Karpas-422 (cell line): ENCODE measurements around the gene INAFM1. TPM values are rescaled to one million over a fixed set of nuclear protein-coding genes. Genes with fewer than 3 reads are reported as not detected.

Experiments
- DNase-seq: peaks from one replicate; pipeline ENCODE4 v3.0.0-alpha.2; 2015
- H2AFZ ChIP-seq: fragments of 200-600 bp; sonication (generic); 2 replicates; pipeline ENCODE4 v1.6.1; 2014; ENCODE audit warnings: antibody characterized with exemption, low read length, mixed read lengths
- H3K27ac ChIP-seq: fragments of 200-600 bp; sonication (generic); 2 replicates; pipeline ENCODE4 v1.5.1; 2014; ENCODE audit warnings: mild to moderate bottlenecking, low read length, moderate library complexity
- H3K27me3 ChIP-seq: fragments of 200-600 bp; sonication (generic); 2 replicates; pipeline ENCODE4 v1.6.1; 2014; ENCODE audit warnings: low read length, mixed read lengths
- H3K36me3 ChIP-seq: fragments of 200-600 bp; sonication (generic); 2 replicates; pipeline ENCODE4 v1.6.1; 2014; ENCODE audit warnings: low read length, mixed read lengths; ENCODE audit not compliant: insufficient read depth
- H3K4me1 ChIP-seq: fragments of 200-600 bp; sonication (generic); 2 replicates; pipeline ENCODE4 v1.6.1; 2014; ENCODE audit warnings: mild to moderate bottlenecking, low read length, mixed read lengths
- H3K4me2 ChIP-seq: fragments of 200-600 bp; sonication (generic); 2 replicates; pipeline ENCODE4 v1.6.1; 2014; ENCODE audit warnings: low read length, low read depth, mild to moderate bottlenecking; ENCODE audit not compliant: poor library complexity, severe bottlenecking
- H3K4me3 ChIP-seq: fragments of 200-600 bp; sonication (generic); 2 replicates; pipeline ENCODE4 v1.5.1; 2014; ENCODE audit warnings: mild to moderate bottlenecking, antibody characterized with exemption, low read length, mixed read lengths
- H3K79me2 ChIP-seq: fragments of 200-600 bp; sonication (generic); 2 replicates; pipeline ENCODE4 v1.6.1; 2014; ENCODE audit warnings: mild to moderate bottlenecking, low read length, mixed read lengths
- H3K9ac ChIP-seq: fragments of 200-600 bp; sonication (generic); 2 replicates; pipeline ENCODE4 v1.6.0; 2014; ENCODE audit warnings: low read length
- H3K9me2 ChIP-seq: fragments of 200-600 bp; sonication (generic), shearing (Covaris generic); replicated peaks from 2 replicates; pipeline ENCODE4 v1.6.0; 2014; ENCODE audit warnings: mild to moderate bottlenecking, low read length, moderate library complexity; ENCODE audit not compliant: insufficient read depth
- H3K9me3 ChIP-seq: fragments of 300-700, 200-600 bp; sonication (generic); 2 replicates; pipeline ENCODE4 v1.6.1; 2014; ENCODE audit warnings: low read length, mixed read lengths
- H4K20me1 ChIP-seq: fragments of 200-600 bp; sonication (generic); 2 replicates; pipeline ENCODE4 v1.6.1; 2014; ENCODE audit warnings: mild to moderate bottlenecking, antibody characterized with exemption, low read length, low read depth; ENCODE audit not compliant: insufficient read depth
- total RNA-seq: library from RNA; depleted of rRNA; stranded (reverse); fragments of >200 nt; shearing (Covaris generic); gene quantifications from 2 replicates; pipeline ENCODE4 v1.2.3, GENCODE V29; 2014; ENCODE audit warnings: low replicate concordance

INAFM1 gene
- total RNA-seq, 1 experiment from 2014 or later: 4.6 TPM

- no peaks in the 10 kb centered on the region for H4K20me1 ChIP-seq
- no peaks in the 10 kb centered on the region for H3K27me3 ChIP-seq
- no peak overlapping the region for H3K27ac ChIP-seq
- H2AFZ ChIP-seq: peak overlapping the region; percentile 10; the same call in 1 of the 2 replicates
- no peaks in the 10 kb centered on the region for H3K9me2 ChIP-seq
- H3K4me2 ChIP-seq: peak overlapping the region; percentile 59
- no peaks in the 10 kb centered on the region for H3K79me2 ChIP-seq
- peak overlapping the region; percentile 69 for H3K9ac ChIP-seq
- no peaks in the 10 kb centered on the region for H3K9me3 ChIP-seq
- peaks cover 40% of the 10 kb centered on the region for H3K4me1 ChIP-seq
- peak overlapping the region; percentile 58 for H3K4me3 ChIP-seq
- H3K36me3 ChIP-seq: no peaks in the 10 kb centered on the region
- DNase-seq: peak; percentile 90
Measured at GRCh38 chr19:47239610-47240296, 34.9 kb upstream of the INAFM1 start.

- H2AFZ ChIP-seq: no peak overlapping the region
- H3K4me1 ChIP-seq: peaks cover 42% of the 10 kb centered on the region
- H3K4me3 ChIP-seq: peak overlapping the region; percentile 58; the same call in 1 of the 2 replicates
- no peaks in the 10 kb centered on the region for H3K27me3 ChIP-seq
- no peaks in the 10 kb centered on the region for H3K9me3 ChIP-seq
- DNase-seq: no peak
- H4K20me1 ChIP-seq: no peaks in the 10 kb centered on the region
- no peak overlapping the region for H3K27ac ChIP-seq
- peak overlapping the region; percentile 69; the same call in 1 of the 2 replicates for H3K9ac ChIP-seq
- peak overlapping the region; percentile 59 for H3K4me2 ChIP-seq
- H3K9me2 ChIP-seq: no peaks in the 10 kb centered on the region
- no peaks in the 10 kb centered on the region for H3K79me2 ChIP-seq
- no peaks in the 10 kb centered on the region for H3K36me3 ChIP-seq
Measured at GRCh38 chr19:47240556-47240955, 34.1 kb upstream of the INAFM1 start.

- Histone ChIP-seq H3K9me2 (no peaks in the 10 kb centered on the region), H3K9ac (peak overlapping the region; percentile 3; the same call in 1 of the 2 replicates), H3K4me3 (no peak overlapping the region), H3K4me2 (peak overlapping the region; percentile 59), H3K27me3 (no peaks in the 10 kb centered on the region), H2AFZ (no peak overlapping the region), H3K9me3 (no peaks in the 10 kb centered on the region), H4K20me1 (no peaks in the 10 kb centered on the region), H3K27ac (no peak overlapping the region), H3K36me3 (no peaks in the 10 kb centered on the region), H3K79me2 (no peaks in the 10 kb centered on the region), H3K4me1 (peaks cover 42% of the 10 kb centered on the region)
- DNase-seq: peak; percentile 81
Measured at GRCh38 chr19:47240996-47241918, 33.4 kb upstream of the INAFM1 start.

- H3K4me1 ChIP-seq: peaks cover 42% of the 10 kb centered on the region
- no peak overlapping the region for H3K27ac ChIP-seq
Measured at GRCh38 chr19:47241919-47242577, 32.6 kb upstream of the INAFM1 start.

GRCh38 chr19:47243364-47243775, 31.3 kb upstream of the INAFM1 start:
- H2AFZ ChIP-seq: no peak overlapping the region
- H3K4me3 ChIP-seq: peak overlapping the region; percentile 68; the same call in 1 of the 2 replicates
- no peaks in the 10 kb centered on the region for H3K36me3 ChIP-seq
- no peaks in the 10 kb centered on the region for H3K9me3 ChIP-seq
- no peaks in the 10 kb centered on the region for H4K20me1 ChIP-seq
- H3K4me2 ChIP-seq: peak overlapping the region; percentile 77
- DNase-seq: no peak
- no peaks in the 10 kb centered on the region for H3K27me3 ChIP-seq
- H3K79me2 ChIP-seq: no peaks in the 10 kb centered on the region
- H3K27ac ChIP-seq: no peak overlapping the region
- H3K4me1 ChIP-seq: peaks cover 42% of the 10 kb centered on the region
- H3K9ac ChIP-seq: peak overlapping the region; percentile 75; the same call in 1 of the 2 replicates
- H3K9me2 ChIP-seq: no peaks in the 10 kb centered on the region

More at GRCh38 chr19:47241919-47242577, 32.6 kb upstream of the INAFM1 start:
- Histone ChIP-seq H3K9ac (no peak overlapping the region), H3K27me3 (no peaks in the 10 kb centered on the region), H3K4me2 (no peak overlapping the region), H4K20me1 (no peaks in the 10 kb centered on the region), H3K79me2 (no peaks in the 10 kb centered on the region), H3K4me3 (no peak overlapping the region), H3K9me3 (no peaks in the 10 kb centered on the region), H2AFZ (no peak overlapping the region), H3K36me3 (no peaks in the 10 kb centered on the region), H3K9me2 (no peaks in the 10 kb centered on the region)
- DNase-seq: no peak

- DNase-seq: peak; percentile 95
- peaks cover 41% of the 10 kb centered on the region for H3K4me1 ChIP-seq
Measured at GRCh38 chr19:47243776-47244547, 30.7 kb upstream of the INAFM1 start.

GRCh38 chr19:47247308-47247990, 27.2 kb upstream of the INAFM1 start:
- Histone ChIP-seq H3K9me2 (no peaks in the 10 kb centered on the region), H3K4me3 (no peak overlapping the region), H3K4me2 (no peak overlapping the region), H4K20me1 (no peaks in the 10 kb centered on the region), H3K27ac (no peak overlapping the region), H3K79me2 (no peaks in the 10 kb centered on the region), H3K4me1 (peaks cover 16% of the 10 kb centered on the region), H3K9ac (no peak overlapping the region), H2AFZ (no peak overlapping the region), H3K27me3 (no peaks in the 10 kb centered on the region), H3K9me3 (no peaks in the 10 kb centered on the region), H3K36me3 (no peaks in the 10 kb centered on the region)
- DNase-seq: peak; percentile 81

More at GRCh38 chr19:47243776-47244547, 30.7 kb upstream of the INAFM1 start:
- H3K27me3 ChIP-seq: no peaks in the 10 kb centered on the region
- H3K9me3 ChIP-seq: no peaks in the 10 kb centered on the region
- no peaks in the 10 kb centered on the region for H3K9me2 ChIP-seq
- peak overlapping the region; percentile 75 for H3K9ac ChIP-seq
- no peaks in the 10 kb centered on the region for H3K36me3 ChIP-seq
- H3K79me2 ChIP-seq: no peaks in the 10 kb centered on the region
- H3K27ac ChIP-seq: no peak overlapping the region
- peak overlapping the region; percentile 54 for H2AFZ ChIP-seq
- peak overlapping the region; percentile 68 for H3K4me3 ChIP-seq
- no peaks in the 10 kb centered on the region for H4K20me1 ChIP-seq
- peak overlapping the region; percentile 77 for H3K4me2 ChIP-seq
